HG02642 (cell line): ENCODE results near the gene GPHA2.

Experiments used
- ATAC-seq: cut with Tn5 transposase; IDR thresholded peaks from one replicate; pipeline ENCODE4 v1.9.1; 2021; ENCODE audit warnings: mild to moderate bottlenecking; ENCODE audit not compliant: unreplicated experiment, poor library complexity

GPHA2 gene

GRCh38 chr11:64893194-64894069 lies 42.3 kb downstream of the GPHA2 start:
- no peak for ATAC-seq

- ATAC-seq = no peak
Measured at GRCh38 chr11:64892838-64893193, 42.9 kb downstream of the GPHA2 start.

- no peak for ATAC-seq
Measured at GRCh38 chr11:64892411-64892831, 43.3 kb downstream of the GPHA2 start.

- ATAC-seq = no peak
Measured at GRCh38 chr11:64891880-64892279, 43.8 kb downstream of the GPHA2 start.

GRCh38 chr11:64891215-64891848 lies 44.4 kb downstream of the GPHA2 start:
- no peak for ATAC-seq

- ATAC-seq = no peak
Measured at GRCh38 chr11:64890522-64890939, 45.2 kb downstream of the GPHA2 start.

- no peak for ATAC-seq
Measured at GRCh38 chr11:64888729-64889511, 46.8 kb downstream of the GPHA2 start.

GRCh38 chr11:64888406-64888728 lies 47.3 kb downstream of the GPHA2 start:
- ATAC-seq = no peak

- peak; percentile 76 for ATAC-seq
Measured at GRCh38 chr11:64887757-64888405, 47.8 kb downstream of the GPHA2 start.

- no peak for ATAC-seq
Measured at GRCh38 chr11:64887234-64887756, 48.4 kb downstream of the GPHA2 start.

GRCh38 chr11:64885367-64886286 lies 50.1 kb downstream of the GPHA2 start:
- no peak for ATAC-seq
